Stomach (tissue), 4 donors: ENCODE results near the gene IDH3B.

Experiments
- CTCF ChIP-seq, 7 experiments: fragments of 450-650 bp in 4 of 7; fragments of 200-600 bp in 3 of 7; sonication (generic) in 3 of 7; IDR thresholded peaks; one replicate each; pipeline ENCODE4 v1.5.1; 2016 to 2019; ENCODE audit warnings: antibody characterized with exemption in 7 of 7, control low read depth in 2 of 7, mild to moderate bottlenecking in 1 of 7
- EP300 ChIP-seq: sonication (generic); formaldehyde crosslinking; IDR thresholded peaks from one replicate; pipeline ENCODE4 v1.6.1; 2017; ENCODE audit warnings: antibody characterized with exemption
- POLR2A ChIP-seq, 4 donors: fragments of 450-650 bp; IDR thresholded peaks; one replicate each; pipeline ENCODE4 v1.6.1; 2016; ENCODE audit warnings: antibody characterized with exemption in 4 of 4, control low read depth in 2 of 4, mild to moderate bottlenecking in 1 of 4, moderate library complexity in 1 of 4
- POLR2AphosphoS5 ChIP-seq, 3 donors: sonication (generic); formaldehyde crosslinking; IDR thresholded peaks; one replicate each; pipeline ENCODE4 v1.6.1; 2016; ENCODE audit warnings: antibody characterized with exemption in 3 of 3

GRCh38 chr20:2618815-2619214 is 45.2 kb downstream of the IDH3B start:
- TF ChIP-seq CTCF (IDR thresholded peaks at IDR 0.05) (no peak), EP300 (no peak), POLR2A (IDR thresholded peaks at IDR 0.05) (no peak), POLR2AphosphoS5 (IDR thresholded peaks at IDR 0.05) (no peak)
